ENCODE results near the gene SMYD1.

Gene SMYD1

DNA sequence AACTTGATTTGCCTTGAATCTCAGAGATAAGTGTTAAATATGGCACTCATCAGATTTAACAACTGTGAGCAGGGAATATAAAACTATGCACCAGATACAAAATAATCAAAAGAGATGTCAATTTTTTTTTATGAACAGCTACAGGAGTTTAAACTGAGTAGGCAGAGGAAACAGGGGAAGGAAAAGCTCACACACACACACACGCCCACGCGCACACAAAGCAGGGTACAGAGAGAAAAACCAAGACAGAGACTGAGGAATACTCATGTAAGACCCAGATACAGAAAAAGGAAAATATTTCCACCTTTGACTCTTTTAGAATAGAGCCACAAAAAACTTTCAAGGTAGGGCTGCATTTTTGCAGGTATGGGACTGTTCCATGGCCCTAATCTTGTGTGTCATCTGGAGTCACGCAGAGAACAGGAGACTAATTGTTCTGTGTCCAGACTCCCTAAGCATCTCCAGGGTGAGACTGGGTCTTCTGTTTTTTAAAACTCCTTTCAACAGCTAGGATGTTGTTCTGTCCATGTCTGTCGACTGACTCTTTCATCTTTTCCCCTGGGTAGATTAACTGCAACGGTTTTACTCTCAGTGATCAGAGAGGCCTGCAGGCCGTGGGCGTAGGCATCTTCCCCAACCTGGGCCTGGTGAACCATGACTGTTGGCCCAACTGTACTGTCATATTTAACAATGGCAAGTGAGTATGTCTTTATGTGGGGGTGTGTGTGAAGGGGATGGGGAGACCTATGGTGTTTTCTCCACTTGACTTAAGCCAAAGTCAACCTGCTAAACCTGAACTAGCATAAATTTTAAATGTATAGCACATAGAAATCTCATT is 23.0 kb downstream of the SMYD1 start:
- DNase-seq, result no peak

DNA sequence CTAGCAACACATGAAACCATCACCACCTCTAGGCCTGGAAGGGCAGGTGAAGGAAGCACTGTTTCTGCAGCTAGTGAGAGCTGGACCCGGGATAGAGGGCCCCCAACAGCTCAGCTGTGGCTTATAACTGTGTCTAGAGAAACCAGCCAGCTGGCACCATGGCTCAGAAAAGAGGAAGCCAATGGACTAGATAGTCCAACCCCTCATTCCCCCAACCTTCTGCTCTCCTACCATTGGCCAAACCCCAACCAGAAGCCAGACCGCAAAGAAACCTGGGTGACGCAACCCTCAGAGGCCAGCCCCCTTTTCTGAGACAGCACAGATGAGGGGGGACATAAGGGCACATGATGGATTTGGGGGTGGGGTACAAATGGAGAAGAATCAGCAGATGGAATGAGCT is 24.3 kb downstream of the SMYD1 start:
- DNase-seq, result no peak

DNA sequence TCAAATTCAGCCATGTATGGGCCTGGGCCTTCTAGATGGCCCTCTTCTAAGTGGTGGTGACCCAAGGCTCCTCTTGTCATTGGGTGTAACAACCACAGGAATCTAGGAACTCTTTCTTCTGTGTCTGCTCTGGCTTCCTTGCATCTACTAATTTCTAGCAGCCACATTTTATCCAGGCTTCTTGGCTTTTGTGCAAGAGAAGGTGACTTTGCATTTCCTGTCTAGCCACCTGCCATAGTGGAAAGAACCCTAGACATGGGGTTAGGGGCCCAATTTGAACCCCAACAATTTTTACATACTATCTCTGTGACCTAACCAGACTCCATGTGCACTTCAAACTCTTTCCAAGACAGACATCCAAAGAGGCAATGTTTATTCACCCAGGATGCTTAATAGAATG is 25.1 kb downstream of the SMYD1 start:
- DNase-seq, result no peak

DNA sequence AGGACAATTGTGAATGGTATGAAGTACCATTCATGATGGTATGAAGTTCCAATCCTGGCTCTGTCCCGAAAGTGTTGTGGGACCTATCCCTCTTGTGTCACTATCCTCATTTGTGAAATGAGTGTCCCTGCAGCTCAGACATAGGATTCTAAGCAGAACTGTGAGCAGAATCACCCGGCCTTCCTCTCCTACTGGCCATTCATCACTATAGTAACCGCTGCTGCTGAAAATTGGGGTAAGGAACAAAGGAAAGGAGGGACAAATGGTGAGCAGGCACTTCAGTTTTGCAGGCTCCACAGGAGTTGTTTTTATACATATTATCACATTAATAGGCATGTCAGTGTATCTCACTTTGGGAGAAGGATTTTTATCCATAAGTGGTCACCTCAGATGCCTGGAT is 27.4 kb downstream of the SMYD1 start:
- no peak for DNase-seq

DNA sequence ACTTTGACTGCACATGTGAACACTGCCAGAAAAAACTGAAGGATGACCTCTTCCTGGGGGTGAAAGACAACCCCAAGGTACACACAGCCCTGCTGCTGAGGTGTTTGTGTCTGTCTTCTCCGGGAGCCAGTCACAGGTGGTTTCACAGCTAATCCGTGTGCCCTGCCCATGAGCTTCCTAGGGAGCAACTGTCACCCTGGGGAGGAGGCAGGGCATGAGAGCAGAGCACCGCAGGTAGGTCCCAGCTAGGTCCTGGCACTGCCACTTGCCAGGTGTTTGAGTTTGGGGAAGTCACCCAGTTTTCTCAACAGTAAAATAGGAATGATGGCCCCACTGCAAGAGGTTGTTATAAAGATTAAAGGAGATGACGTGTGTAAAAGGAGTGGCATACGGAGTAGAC is 29.1 kb downstream of the SMYD1 start:
- DNase-seq, result no peak

DNA sequence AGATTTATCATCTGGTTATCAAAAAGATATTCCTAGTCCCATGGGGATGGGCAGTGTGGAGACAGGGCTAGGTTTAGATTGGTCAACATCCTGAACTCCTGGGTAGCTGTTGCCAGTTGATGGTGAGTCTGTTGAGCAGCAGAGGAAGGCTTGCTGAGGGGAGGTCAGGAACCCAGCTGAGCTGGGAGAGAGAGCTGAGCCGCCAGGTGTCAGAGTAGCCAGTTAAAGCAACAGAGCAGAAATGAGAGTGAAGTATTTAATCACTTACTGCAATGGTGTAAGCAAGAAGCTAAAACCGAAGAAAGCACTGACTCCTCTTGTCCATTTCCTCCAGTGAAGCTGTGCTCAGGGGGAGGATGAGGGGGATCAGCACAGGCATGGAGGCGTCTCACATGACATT is 29.6 kb downstream of the SMYD1 start:
- DNase-seq, result no peak

DNA sequence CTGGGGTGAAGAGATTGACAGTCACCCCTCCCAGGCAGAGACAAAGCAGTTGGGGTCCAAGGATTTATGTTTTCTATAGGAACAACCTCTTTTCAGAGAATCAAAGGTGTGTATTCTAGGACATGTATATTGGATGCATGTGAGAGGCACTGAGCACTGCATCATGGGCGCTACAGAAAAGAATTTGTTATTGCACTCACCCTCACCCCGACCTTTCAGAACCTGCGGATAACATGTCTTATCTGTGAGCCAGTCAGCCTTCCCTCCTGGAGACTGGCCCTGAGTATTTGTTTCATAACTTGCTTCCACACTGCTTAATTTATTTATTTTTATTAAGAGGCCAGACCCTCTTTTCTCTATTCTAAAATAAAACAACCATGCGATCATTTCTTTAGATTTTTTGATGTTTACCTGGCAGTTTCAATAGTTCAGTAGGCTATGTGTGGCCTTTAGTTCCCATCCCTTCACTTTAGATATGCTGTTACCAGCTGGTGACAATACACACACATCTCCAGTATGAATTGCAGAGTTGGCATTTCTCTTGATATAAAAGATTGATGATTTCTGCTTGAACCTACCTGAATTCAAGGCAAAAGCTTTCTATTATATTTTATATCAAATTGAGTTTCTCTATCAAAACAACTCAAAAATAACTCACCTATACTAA is 30.4 kb downstream of the SMYD1 start:
- no peak for DNase-seq

DNA sequence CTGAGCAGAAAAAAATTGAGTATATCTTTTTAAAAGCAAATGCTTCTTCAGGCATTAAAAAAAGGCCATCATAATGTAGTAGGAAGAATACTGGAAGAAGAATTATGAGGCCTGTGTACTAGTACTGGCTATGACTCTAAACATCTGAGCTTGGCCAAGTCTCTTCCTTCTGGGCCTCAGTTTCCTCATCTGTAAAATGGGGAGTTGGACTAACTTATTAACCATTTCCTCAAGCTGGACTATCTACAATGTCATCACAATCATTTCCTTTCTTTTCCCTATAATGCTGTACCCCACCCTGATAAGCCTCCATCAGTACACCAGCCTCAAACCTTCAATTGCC is 30.9 kb downstream of the SMYD1 start:
- no peak for DNase-seq

DNA sequence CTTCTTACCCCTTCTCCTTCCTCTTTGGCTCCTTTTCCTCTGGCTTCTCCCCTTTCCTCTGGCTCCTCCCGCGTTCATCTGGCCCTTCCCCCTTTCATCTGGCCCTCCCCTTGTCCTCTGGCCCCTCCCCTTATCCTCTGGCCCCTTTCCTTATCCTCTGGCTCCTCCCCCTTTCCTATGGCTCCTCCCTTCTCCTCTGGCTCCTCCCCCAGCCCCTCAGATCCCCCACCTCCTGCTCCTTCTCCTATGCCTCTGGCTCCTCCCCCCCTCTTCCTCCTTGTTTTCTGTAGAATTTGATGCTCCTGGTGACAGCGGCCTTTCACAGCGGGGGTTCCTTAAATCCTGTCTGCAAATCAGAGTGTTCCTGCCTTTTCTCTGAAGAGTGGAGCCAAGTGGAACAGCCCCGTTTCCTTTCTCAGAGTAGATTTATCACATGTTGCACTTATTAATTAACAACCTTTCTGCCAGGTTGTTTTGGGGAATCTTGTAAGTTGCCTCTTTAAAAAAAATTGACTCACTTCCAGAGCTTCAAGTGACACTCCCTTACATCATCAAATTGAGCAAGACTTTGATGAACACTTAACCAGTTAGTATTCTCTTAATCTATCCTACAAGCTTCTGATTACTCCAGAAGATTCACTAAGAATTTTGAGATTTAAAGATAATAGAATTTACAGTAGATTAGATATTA is 32.3 kb downstream of the SMYD1 start:
- DNase-seq, result peak; percentile 6

DNA sequence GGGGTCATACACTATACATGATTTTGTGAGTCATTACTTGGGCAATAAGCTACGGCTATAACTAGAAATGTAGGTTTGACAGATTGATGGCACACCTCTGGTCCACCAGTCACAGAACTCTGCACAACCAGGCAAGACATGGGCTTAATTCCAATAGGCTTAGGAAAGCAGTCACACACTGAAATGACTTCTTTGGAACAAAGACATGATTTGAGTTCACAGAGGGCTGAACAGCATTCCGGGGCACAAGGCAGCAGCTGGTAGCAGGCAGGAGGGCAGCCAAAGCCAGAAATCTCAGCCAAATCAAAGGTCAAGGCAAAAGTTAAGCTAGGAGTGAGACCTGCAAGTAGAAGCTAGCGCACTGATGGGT is 32.8 kb downstream of the SMYD1 start:
- no peak for DNase-seq

DNA sequence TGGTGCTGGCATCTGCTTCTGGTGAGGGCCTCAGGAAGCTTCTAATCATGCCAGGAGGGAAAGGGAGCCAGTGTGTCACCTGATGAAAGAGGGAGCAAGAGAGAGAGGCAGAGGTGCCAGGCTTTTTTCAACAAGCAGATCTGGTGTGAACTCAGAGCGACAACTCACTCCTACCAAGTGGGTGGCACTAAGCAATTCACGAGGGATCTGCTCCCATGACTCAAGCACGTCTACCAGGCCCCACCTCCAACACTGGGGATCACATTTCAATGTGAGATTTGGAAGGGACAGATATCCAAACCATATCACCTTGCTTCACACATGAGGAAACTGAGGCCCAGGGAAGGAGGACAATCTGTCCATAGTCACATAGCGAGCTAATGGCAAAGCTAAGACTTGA is 41.2 kb downstream of the SMYD1 start:
- DNase-seq, result no peak

DNA sequence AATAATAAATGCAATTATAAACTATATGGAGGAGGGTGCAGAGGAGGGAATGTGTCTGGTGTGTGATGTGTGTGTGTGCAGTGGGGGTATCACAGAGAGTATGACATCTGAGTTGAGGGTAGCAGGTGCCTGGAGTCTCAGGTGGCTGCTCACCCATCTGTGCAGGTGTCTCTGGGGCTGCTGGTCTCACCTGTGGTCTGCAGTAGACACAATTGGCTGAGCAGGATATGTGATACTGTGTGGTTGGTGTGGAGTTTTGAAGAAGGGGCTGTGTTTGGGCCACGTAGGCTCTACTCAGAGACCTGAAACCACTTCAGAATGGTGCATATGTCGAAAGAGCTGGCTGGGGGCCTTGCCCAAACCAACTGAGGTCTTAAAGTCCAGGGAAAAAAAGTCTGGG is 43.2 kb downstream of the SMYD1 start:
- DNase-seq, result no peak

DNA sequence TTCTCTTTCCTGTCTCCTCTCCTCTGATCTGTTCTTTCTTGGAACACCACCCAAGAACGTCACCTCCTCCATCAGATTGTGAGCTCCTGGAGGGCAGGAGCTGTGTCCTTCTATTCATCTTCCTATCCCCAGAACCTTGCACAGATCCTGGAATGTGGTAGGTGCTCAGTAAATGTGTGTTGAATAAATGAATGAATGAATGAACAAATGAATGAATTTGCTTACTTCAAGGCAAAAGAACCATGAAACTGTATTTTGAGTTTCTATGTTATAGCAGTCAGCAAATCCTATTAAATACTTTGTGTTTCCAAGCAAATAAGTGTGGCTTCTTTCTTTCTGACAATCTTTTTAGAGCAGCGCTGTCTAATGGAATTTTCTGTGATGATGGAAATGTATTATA is 45.4 kb downstream of the SMYD1 start:
- no peak for DNase-seq

DNA sequence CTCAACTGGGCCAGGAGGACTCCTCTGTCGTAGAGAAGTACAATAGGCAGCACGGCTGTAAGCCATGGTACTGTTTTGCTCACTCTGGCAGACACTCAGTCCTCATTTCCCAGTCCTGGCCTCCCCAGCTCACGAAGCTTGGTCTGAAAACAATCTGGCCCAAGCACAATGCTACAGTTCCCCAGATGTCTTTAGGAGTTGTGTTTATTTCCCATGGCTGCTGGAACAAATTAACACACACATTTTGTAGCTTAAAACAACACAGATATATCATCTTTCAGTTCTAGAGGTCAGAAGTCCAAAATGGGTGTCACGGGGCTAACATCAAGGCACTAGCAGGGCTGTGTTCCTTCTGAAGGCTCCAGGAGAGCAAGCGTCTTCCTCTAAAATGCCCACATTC is 47.3 kb downstream of the SMYD1 start:
- DNase-seq, result no peak

DNA sequence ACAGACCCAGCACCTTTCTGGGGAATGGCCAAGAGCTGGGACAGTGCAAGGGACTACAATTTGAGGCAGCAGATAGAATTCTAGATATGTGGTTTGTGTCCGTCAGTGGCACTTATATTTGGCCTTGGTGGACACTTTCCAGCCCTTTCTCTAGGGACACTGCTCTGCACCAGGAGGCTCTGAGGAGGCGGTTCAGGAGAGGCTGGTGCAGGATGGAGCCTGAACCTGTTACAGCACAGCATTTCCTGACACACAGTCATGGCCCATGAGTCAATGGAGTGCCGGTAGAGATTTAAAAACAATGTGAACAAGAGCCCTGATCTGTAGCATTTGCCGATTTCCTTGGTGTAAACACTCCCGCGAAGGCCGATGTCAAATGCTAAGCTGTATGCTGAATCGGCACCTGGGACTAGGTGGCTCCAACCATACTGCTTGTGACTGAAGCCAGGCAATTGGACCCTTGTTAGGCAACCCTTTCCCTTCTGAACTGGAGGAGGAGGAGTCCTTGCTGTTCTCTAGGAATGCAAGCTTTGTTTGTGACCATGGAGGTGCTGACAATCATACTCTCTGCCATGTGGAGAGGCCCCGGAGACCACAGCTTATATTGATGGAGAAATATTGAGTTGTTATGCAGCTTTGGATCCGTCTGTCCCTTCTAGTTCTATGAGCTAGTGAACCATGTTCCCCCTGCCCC is 48.3 kb downstream of the SMYD1 start:
- no peak for DNase-seq

DNA sequence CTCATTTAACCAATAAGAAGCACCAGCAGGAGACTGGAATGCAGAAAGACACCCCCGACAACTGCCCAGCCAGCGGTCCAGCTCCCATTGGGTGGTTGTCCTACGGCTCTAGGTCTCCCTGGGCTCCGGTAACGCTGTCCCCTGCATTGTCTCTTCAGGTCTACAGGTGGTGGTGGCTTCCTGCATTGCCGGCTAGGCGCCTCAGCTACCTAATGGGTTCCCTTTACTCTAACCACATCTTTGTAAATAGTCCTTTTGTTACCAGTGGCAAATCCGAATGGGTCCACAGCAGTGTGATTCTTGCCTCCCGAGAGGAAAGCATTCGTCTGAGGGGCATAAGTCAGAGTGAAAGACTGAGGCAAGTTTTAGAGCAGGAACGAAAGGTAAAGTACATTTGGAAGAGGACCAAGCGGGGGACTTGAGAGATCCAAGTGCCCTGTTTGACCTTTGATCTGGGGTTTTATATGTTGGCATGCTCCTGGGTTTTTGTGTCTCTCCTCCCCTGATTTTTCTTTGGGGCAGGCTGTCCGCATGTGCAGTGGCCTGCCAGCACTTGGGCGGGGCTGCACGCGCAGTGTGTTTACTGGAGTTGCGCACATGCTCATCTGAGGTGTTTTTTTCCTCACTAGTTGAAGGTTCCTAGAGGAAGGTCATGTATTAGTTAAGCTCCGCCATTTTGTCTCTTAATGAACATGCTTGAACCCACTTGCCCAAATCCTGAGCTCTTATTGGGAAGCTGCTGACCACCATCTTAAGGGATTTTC is 49.2 kb downstream of the SMYD1 start:
- no peak for DNase-seq

DNA sequence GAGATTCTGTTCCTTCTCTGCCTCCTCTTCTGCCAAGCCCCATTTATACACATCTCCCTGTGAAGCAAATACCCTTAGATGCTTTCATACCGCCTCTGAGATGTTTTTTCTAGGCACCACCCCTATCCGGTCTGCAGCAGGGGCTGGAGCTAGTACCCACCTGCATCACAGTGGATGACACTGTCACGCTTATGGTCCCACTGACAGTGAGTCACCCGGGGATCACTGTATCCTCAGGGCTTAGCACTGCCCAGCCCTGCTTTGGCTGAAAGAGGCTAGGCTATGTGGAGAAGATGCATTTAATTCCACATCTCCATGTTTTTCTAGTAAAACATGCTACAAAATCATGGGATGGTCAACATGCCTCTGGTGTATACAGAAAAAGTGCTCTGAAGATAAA is 50.3 kb downstream of the SMYD1 start:
- DNase-seq, result no peak

DNA sequence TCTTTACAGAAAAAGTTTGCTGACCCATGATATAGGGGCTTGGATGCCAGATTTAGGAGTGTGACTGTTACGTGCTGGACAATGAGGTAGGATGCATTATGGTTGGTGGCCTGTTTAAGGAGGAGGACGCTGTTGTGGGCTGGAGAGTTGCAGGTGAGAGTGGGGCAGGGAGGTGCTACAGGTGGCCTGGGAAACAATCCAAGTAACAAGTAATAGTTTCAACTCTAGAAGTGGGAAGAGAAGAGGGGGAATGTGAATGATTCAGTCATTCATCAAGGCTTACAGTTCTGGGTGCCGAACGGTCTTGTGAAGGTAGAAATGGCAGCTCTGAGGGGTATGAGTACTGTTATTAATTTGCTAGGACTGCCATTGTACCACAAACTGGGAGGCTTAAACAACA is 54.1 kb downstream of the SMYD1 start:
- no peak for DNase-seq

DNA sequence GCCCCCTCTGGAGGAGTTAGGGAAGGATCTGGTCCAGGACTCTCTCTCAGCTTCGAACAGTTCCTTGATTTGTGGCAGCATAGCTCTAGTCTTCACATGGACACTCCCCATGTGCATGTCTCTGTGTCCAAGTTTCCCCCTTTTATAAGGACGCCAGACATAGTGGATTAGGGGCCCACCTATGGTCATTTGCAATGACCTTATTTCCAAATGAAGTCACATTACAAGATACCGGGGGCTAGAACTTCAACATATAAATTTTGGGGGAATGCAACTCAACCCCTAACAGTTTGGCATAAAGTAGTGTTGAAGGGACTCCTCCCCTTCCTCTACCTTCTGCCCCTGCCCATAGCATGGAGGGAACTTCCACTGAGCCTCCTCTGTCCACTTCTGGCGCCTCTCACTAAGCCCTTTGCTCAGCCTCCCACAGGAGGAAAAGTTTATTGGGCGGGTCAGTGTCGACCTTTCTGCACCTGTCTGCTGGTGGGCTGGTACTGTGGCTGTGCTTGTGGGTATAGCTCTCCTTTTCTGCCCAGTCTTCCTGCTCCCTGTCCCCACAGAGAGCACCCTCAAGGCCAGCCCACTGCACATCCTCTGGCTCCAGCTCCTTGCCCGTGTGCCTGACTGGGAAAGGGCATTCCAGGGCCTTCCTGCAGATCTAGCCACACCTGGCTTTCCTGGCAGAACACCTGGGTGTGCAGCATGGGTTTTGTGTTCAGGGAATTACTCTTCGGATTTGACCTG is 54.7 kb downstream of the SMYD1 start:
- DNase-seq, result no peak

DNA sequence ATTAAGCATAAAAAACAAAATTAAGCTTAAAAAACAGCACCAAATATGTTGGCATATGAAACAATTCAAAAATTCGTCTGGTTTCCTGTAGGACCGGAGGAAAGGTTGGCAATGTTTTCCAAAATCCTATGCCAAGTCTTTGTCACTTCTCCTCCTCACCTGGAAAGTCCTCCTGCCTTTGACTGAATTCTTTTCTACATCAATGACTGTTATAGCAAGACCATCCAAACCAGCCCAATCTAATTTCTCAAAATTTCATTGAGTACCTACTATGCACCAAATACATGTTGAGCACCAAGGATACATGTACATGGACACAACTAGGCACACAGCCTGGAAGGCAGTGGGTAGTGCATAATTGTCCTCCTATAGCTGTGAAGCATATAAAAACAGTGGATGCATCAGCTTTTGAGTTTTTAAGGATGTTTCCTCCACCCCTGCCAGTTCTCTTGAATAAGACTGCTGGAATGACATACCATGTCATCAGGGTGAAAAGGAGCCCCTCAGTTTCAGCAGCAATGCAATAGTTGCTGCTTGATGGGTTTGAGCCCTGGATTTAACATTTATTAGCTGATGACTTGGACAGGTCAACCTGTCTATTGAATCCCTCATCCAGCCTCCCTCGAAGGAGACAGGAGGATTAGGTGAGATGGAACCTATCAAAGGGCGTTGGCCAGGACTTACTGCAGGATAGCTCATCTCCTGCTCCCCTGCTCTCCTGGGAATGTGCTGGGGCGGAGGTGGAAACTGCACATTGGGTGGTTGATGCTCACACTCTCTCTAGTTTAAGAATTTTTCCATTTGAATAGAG is 55.7 kb downstream of the SMYD1 start:
- DNase-seq, result no peak
